GM19023 (cell line): ENCODE data around the gene LRRC40.
A peak's percentile ranks its signal among the peaks of the same experiment; 100 is the strongest.
"Not testable (repeated sequence)": the region's sequence is repeated elsewhere in the genome, so short reads cannot be mapped to it uniquely, and the experiment has no call there.

Experiments
- ATAC-seq: cut with Tn5 transposase; IDR thresholded peaks from one replicate; pipeline ENCODE4 v1.9.1; 2021; ENCODE audit warnings: mild to moderate bottlenecking, moderate library complexity; ENCODE audit not compliant: unreplicated experiment

The LRRC40 gene

DNA sequence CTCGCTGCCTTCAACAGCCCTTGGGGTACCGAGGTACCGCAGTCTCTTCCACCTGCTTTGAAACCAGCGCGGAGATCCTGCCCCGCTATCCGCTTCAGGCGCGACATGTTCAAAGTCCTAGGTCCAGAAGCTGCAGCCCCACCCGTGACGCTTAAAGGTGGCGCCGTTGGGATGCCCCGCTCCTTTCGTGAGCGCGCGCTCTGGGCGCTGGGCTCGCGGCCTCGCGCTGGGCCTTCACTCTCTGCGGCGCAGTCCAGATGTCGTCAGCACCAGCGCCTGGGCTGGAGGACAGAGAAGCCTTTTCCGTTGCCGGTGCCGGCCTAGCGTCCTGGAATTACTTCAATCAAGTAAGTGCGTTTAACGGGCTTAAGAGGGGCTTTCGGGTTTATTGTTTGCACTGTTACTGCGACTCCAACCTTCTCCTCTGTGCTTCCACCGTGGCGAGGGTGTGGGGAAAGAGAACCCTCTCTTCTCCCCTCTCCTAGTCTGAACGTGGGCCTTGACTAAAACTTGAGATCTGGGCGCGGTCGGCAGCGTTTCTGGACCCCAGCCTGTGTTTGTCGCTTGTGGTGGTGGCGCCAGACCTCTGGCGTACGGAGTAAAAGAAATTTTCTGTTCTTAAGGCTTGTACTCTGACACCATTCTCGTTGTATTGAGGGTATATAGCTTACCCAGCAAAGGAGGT lies at the start of gene LRRC40:
Gene LRRC40, minus strand, starts transcription at position 146 of the 685 bp plus-strand sequence. Its CDS starts 39 bp downstream, at position 107.
- ATAC-seq, result peak; percentile 81

DNA sequence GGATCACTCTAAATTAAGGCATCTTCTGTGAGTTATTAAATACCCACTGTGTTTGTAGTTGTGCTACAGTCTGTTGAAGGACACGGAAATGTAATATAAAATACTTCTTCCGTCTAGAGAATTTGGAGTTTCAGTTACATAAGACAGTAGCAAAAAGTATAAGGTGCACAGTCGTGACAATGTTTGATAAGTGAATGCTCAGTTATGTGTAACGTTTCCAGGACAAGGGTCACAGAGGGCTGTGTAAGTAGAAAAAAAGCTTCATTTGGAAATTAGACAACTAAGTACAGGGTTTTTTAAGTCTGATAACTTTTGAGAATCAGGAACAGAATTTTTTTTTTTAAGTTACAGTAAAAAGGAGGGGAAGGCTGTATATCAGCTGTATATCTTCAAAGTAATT lies 43.4 kb upstream of the LRRC40 start:
- ATAC-seq, result no peak

DNA sequence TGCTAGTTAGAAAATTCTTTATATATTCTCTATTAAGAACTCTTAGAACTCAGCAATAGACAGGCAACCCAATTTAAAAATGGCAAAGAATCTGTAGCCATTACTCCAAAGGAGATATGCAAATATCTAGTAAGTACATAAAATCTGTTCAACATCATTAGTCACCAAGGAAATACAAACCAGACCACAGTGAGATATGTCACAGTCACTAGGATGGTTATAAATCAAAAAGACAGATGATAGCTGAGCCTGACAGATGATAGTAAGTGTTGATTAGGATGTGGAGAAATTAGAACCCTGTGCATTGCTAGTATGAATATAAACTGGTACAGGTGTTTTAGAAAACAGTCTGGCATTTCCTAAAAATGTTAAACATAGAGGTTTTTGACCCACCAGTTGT lies 42.4 kb upstream of the LRRC40 start:
- no peak for ATAC-seq

DNA sequence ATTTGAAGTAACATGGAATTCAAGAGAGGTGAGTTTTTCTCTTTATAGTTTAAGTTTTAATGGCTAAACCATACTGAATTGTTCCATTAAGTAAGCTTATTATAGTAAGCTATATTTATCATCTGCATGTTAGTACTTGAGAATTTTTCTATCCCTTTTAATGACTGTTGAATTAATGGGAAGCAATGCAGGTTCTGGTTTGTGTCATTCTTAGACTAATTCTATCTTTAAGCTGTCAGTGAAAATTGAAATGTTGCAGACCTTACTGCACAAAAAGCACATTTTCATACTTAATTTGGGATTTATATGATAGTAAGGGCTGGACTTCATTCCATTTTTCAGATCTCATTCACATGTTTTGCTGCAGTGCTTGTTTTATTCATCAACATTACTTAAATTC lies 41.7 kb upstream of the LRRC40 start:
- ATAC-seq, result no peak

DNA sequence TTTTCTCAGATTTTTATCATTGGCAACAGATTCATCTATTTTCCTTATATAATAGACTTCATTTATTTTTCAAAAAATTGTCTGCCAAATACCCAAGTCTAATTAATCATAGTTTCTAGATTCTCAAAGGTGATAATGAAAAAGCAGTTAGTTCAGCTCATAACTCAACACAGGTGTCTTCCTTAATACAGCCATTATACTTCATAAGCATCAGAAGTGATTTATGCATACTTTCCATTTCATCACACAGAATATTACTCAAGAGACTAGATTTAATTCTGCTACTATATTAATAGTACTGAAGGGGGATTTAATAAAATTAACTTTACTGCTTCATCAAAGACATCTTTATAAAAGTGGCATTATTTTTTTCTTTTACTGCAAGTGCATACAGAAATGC lies 34.6 kb upstream of the LRRC40 start:
- no peak for ATAC-seq

DNA sequence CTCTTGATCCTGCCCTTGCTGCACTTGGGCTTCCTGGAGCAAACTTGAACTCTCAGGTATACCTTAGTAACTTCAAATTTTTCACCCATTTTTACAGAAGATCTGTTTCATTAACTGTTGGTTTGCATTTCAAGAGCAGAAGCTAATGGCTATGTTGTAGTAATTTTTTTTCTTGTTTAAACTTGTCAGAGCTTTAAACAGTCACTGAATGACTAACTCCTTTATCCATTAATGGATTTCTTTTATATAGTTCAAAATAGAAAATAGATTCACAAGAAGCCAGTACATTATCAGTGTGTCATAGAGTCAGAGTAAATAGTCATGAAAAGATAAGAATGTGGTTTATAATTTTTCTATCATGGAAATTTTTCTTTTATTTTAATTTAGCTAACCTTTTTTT lies 29.4 kb upstream of the LRRC40 start:
- ATAC-seq, result no peak

DNA sequence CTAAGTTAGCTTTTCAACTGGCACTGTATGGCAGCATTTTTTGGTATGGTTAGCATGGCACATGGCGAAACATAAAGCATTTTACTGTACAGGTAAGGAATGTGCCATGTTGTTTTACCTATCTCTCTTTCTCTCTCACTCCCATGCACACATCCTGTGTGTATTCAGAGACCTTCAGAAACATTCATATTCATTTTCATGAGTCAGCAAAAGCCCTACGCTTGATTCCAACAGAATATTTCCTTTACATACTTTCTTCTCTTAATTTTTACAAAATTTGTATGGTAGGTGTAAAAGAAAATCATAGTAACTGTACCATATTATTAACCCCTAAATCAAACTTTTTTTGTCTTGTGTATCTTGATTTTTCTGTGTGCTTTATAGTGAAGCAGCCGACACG lies 26.1 kb upstream of the LRRC40 start:
- ATAC-seq, result no peak

DNA sequence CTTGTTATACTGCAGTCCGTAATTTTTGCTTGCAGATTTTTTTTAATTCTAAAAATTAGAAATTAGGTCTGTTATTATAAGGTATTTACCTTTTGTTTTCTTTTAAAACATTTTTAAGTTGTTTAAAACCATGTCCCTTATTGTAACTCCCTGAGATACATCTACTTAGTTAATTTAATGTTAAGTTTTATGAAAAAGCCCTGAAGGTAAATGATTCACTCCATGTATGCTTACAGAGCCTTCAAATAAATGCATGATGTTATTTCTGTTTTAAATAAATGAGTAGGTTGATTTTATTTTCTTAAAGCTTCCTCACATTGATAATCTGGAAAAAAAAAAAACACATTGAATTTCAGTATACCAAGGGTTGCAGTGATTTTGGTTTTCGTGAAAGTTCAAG lies 23.3 kb upstream of the LRRC40 start:
- ATAC-seq, result no peak

DNA sequence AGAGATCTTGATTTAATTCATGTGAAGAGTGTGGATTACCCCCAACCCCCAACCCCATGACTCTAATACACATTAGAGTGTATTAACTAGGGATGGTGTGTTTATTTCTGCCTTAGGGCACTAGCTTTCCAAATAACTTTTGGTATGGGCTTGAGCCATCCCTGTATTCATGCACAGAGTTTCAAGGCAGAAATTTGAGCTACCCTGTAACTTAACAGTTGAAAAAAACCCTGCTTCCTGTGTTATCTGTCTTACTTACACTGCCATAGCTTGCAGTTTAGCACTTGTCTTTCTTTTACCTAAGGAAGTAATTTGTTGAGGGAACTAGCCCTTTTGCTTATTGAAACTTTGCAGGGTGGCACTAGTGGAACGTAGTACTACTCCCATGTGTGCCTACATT lies 22.1 kb upstream of the LRRC40 start:
- ATAC-seq, result no peak

GRCh38 chr1:70224954-70225353 lies 19.6 kb upstream of the LRRC40 start:
- ATAC-seq, result no peak

GRCh38 chr1:70222716-70223235 lies 17.4 kb upstream of the LRRC40 start:
- no peak for ATAC-seq

DNA sequence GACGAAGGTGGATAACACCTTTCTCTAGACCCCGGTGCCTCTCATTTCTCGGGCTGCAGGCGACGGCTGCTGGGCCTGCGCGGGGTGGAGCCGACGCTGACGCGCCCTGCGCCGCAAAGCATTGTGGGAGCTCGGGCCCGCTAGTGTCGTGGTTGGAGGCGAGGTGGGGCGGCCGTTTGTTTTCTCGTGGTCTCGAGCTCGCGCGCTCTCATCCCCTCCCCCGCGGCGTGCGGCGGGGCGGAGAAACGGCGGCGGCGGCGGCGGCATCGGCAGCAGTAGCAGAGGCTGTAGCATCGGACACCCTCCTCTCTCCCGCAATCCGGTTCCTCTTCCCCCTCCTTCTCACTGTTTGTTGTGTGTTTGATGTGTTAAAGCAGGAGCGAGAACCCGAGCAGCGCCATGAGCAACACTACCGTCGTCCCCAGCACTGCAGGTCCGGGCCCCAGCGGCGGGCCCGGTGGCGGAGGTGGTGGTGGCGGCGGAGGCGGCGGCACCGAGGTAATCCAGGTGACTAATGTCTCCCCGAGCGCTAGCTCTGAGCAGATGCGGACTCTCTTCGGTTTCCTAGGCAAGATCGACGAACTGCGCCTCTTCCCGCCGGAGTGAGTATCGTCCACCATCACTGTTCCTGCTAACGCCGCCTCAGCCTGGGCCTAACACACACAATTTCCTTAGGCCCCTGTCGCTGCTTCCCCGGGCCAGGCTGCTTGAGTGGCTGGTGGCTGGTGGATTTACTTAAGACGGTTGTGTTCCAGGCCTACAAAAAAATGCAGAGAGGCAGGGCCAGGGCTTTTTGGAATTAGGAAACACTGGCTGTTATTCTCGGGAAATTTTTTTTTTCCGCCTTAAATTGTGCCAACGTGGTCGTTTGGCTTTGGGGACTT lies 16.1 kb upstream of the LRRC40 start, which contains the start of gene SRSF11:
Gene SRSF11, plus strand, starts transcription at position 143 of the 884 bp plus-strand sequence. Its CDS starts 257 bp downstream, at position 400.
- peak; percentile 95 for ATAC-seq

GRCh38 chr1:70220517-70221237 lies 15.3 kb upstream of the LRRC40 start:
- ATAC-seq, result no peak

DNA sequence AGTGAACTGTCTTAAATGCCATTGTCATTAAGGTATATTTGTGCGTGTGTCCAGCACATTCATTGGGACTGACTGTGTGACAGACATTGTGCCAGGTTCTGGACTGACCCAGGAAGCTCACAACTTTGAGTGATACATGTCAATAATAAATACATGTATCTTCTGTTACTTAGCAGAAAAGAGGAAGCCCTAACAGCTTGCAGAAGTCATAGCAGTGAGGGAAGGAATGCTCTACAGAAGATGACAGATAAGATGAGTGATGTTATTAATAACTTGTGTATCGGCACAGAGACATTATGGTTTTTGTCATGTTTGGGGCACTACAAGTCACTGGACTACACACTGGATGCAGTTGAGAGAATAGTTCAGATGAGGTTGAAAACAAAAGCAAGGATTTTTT lies 14.6 kb upstream of the LRRC40 start:
- no peak for ATAC-seq

GRCh38 chr1:70211541-70211940 lies 6.2 kb upstream of the LRRC40 start:
- ATAC-seq, result no peak

DNA sequence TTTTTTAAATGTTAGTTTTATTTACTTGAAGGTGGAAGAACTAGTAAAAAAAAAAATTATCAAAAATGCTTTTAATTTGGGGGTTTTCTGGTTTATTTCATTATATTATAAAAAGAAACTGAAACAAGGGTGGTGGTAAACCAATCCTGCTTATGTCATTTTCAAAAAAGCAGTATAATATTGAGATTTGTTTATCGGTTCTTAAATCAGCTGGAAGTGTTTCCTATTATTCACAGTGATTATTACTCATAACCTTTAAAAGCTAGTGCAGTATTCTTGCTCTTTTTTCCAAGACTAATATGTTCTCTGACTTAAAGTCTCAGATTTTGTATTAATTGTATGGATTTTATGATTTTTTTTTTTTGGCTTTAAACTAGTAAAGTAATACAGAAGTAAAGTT lies 5.4 kb upstream of the LRRC40 start:
- no peak for ATAC-seq

DNA sequence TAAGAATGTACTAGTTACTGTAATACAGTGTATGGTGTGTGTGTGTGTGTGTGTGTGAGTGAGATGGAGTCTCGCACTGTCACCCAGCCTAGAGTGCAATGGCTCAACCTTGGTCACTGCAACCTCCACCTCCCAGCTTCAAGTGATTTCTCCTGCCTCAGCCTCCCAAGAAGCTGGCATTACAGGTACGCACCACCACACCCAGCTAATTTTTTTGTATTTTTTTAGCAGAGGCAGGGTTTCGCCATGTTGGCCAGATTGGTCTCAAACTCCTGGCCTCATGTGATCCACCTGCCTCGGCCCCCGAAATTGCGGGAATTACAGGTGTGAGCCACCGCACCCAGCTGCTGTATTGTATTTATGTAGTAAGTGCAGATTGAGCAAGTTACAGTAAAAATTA lies 2.9 kb upstream of the LRRC40 start:
- no peak for ATAC-seq

GRCh38 chr1:70207492-70207891 lies 2.1 kb upstream of the LRRC40 start:
- no peak for ATAC-seq

- not testable (repeated sequence) for ATAC-seq
These were observed 1.5 kb upstream of the LRRC40 start for GRCh38 chr1:70206833-70207232.

DNA sequence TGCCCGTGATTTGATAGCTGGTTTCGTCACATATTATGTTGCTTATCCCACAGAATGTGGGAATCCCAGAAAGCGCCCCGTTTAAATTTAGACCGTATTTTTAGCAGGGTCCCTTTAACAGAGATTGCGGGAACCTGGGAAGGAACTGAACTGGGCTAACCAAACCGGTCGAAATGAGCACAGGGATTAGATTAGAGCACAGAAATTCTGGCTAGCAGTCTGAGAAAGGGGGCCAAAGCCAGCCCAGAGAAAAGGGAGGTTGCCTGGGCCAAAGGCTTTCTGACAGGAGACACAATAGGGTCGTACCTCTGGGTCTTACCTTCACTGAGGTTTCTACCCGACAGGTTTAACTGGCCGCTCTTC lies 327 bp downstream of the LRRC40 start:
- peak; percentile 39 for ATAC-seq

GRCh38 chr1:70204600-70204999 lies 779 bp downstream of the LRRC40 start:
- ATAC-seq, result no peak
